SK-N-SH (cell line): ENCODE measurements around the gene KLB. TPM values are rescaled to one million over a fixed set of nuclear protein-coding genes. Genes with fewer than 3 reads are reported as not detected.

ENCODE experiments used
- CTCF ChIA-PET: fragments of 300-600, 350-600 bp; formaldehyde crosslinking; extraction: SDS; loops from one replicate; lab custom pipeline; 2021; lab: Yijun Ruan, JAX
- POLR2A ChIA-PET: fragments of 350-600 bp; sonication (Branson Sonifier 250); formaldehyde crosslinking; extraction: SDS; loops from one replicate; lab custom pipeline; 2020; ENCODE audit warnings: antibody characterized with exemption, inconsistent platforms; lab: Yijun Ruan, JAX
- DNase-seq: peaks from one replicate; pipeline ENCODE4 v3.0.0; 2012
- H2AFZ ChIP-seq: fragments of 200-600 bp; sonication (generic); 2 replicates; pipeline ENCODE4 v1.8.1; 2016; ENCODE audit warnings: antibody characterized with exemption, mild to moderate bottlenecking, low read depth
- H3F3A ChIP-seq: fragments of 200-600 bp; sonication (generic); replicated peaks from 2 replicates; pipeline ENCODE3; 2016; ENCODE audit warnings: antibody characterized with exemption, mild to moderate bottlenecking; ENCODE audit not compliant: insufficient read depth
- H3K27ac ChIP-seq, 2 experiments: fragments of 200-500 bp in 1 of 2; fragments of 200-600 bp in 1 of 2; sonication (Bioruptor generic) in 1 of 2; sonication (generic), shearing (Covaris generic) in 1 of 2; 2 replicates each; pipeline versions ENCODE4 v1.5.1 to v1.6.1; 2014 to 2016; ENCODE audit warnings: low read depth in 2 of 2, inconsistent platforms in 1 of 2, low read length in 1 of 2, mild to moderate bottlenecking in 1 of 2, mixed read lengths in 1 of 2
- H3K27me3 ChIP-seq: fragments of 200-600 bp; sonication (generic), shearing (Covaris generic); 2 replicates; pipeline ENCODE4 v1.6.1; 2016; ENCODE audit warnings: mixed run types; ENCODE audit not compliant: insufficient read depth
- H3K36me3 ChIP-seq, 2 experiments: fragments of 200-500 bp in 1 of 2; fragments of 200-600 bp in 1 of 2; sonication (Bioruptor generic) in 1 of 2; sonication (generic) in 1 of 2; replicated peaks in 1 of 2; 2 replicates each; pipeline versions ENCODE3 to v1.5.1; 2014 to 2016; ENCODE audit warnings: low read length in 1 of 2, mild to moderate bottlenecking in 1 of 2; ENCODE audit not compliant: insufficient read depth in 2 of 2, control insufficient read depth in 1 of 2
- H3K4me1 ChIP-seq, 2 experiments: fragments of 200-500 bp in 1 of 2; fragments of 200-600 bp in 1 of 2; sonication (Bioruptor generic) in 1 of 2; sonication (generic), shearing (Covaris generic) in 1 of 2; 2 replicates each; pipeline versions ENCODE4 v1.5.1 to v1.6.1; 2014 to 2016; ENCODE audit warnings: low read depth in 1 of 2, low read length in 1 of 2, mixed run types in 1 of 2; ENCODE audit not compliant: insufficient read depth in 2 of 2, control insufficient read depth in 1 of 2
- H3K4me2 ChIP-seq: fragments of 200-600 bp; sonication (generic), shearing (Covaris generic); 2 replicates; pipeline ENCODE4 v1.6.1; 2017; ENCODE audit warnings: mixed run types
- H3K4me3 ChIP-seq, 2 experiments: fragments of 200-500 bp in 1 of 2; fragments of 200-600 bp in 1 of 2; sonication (Bioruptor generic) in 1 of 2; sonication (generic), shearing (Covaris generic) in 1 of 2; 2 replicates each; pipeline versions ENCODE4 v1.5.1 to v1.8.1; 2014 to 2016; ENCODE audit warnings: low read depth in 2 of 2, inconsistent platforms in 1 of 2, low read length in 1 of 2, mild to moderate bottlenecking in 1 of 2, mixed read lengths in 1 of 2, moderate library complexity in 1 of 2
- H3K79me2 ChIP-seq: fragments of 200-600 bp; sonication (generic); 2 replicates; pipeline ENCODE4 v1.8.1; 2017; ENCODE audit warnings: mild to moderate bottlenecking; ENCODE audit not compliant: insufficient read depth
- H3K9ac ChIP-seq: fragments of 200-600 bp; sonication (generic); 2 replicates; pipeline ENCODE4 v1.6.1; 2017; ENCODE audit warnings: mixed run types
- H3K9me2 ChIP-seq: fragments of 200-600 bp; sonication (generic); 2 replicates; pipeline ENCODE4 v1.6.1; 2017; ENCODE audit warnings: mixed run types
- H3K9me3 ChIP-seq: fragments of 200-600 bp; sonication (generic); 2 replicates; pipeline ENCODE4 v1.6.1; 2017; ENCODE audit warnings: mixed run types, mild to moderate bottlenecking, moderate library complexity
- H4K20me1 ChIP-seq: fragments of 200-600 bp; sonication (generic); 2 replicates; pipeline ENCODE4 v1.6.1; 2017; ENCODE audit warnings: mild to moderate bottlenecking, mixed run types; ENCODE audit not compliant: insufficient read depth
- EP300 ChIP-seq, 2 experiments: IDR thresholded peaks; 2 replicates each; pipeline versions ENCODE4 v1.4.0 to v1.6.1; 2012; ENCODE audit warnings: borderline replicate concordance in 1 of 2, low read depth in 1 of 2, low read length in 1 of 2
- EZH2phosphoT487 ChIP-seq: fragments of 200-600 bp; sonication (generic); IDR thresholded peaks from 2 replicates; pipeline ENCODE4 v1.6.1; 2017; ENCODE audit warnings: low read depth, mixed run types, mild to moderate bottlenecking, antibody characterized with exemption, moderate library complexity, borderline replicate concordance
- MEF2A ChIP-seq: IDR thresholded peaks from 2 replicates; pipeline ENCODE4 v1.4.0; 2012; ENCODE audit warnings: low read depth, borderline replicate concordance
- NFIC ChIP-seq: IDR thresholded peaks from 2 replicates; pipeline ENCODE4 v1.4.0; 2012; ENCODE audit warnings: borderline replicate concordance
- PBX3 ChIP-seq: IDR thresholded peaks from 2 replicates; pipeline ENCODE4; 2012
- POLR2AphosphoS5 ChIP-seq: IDR thresholded peaks from 2 replicates; pipeline ENCODE4 v1.6.1; 2012; ENCODE audit warnings: low read depth, low read length
- RAD21 ChIP-seq: IDR thresholded peaks from 2 replicates; pipeline ENCODE4 v1.6.1; 2012; ENCODE audit warnings: mild to moderate bottlenecking, low read length
- RCOR1 ChIP-seq: fragments of 150-350 bp; IDR thresholded peaks from 2 replicates; pipeline ENCODE4 v1.6.1; 2017; ENCODE audit warnings: antibody characterized with exemption, low read length
- REST ChIP-seq: IDR thresholded peaks from 2 replicates; pipeline ENCODE4 v1.6.1; 2012; ENCODE audit warnings: mild to moderate bottlenecking, low read depth, low read length, moderate library complexity
- RXRA ChIP-seq: IDR thresholded peaks from 2 replicates; pipeline ENCODE4 v1.4.0; 2012; ENCODE audit warnings: low read depth, mild to moderate bottlenecking, borderline replicate concordance
- SMC3 ChIP-seq: IDR thresholded peaks from 2 replicates; pipeline ENCODE4 v1.6.1; 2012; ENCODE audit warnings: low read depth, low read length, improper control_type of control experiment
- TEAD4 ChIP-seq: IDR thresholded peaks from 2 replicates; pipeline ENCODE4 v1.4.0; 2012; ENCODE audit warnings: mild to moderate bottlenecking, borderline replicate concordance; ENCODE audit not compliant: insufficient read depth
- USF1 ChIP-seq: IDR thresholded peaks from 2 replicates; pipeline ENCODE4 v1.4.0; 2012; ENCODE audit warnings: low read depth, borderline replicate concordance
- YY1 ChIP-seq: IDR thresholded peaks from 2 replicates; pipeline ENCODE4 v1.4.0; 2012; ENCODE audit warnings: low read depth, mild to moderate bottlenecking
- ZBTB33 ChIP-seq: IDR thresholded peaks from 2 replicates; pipeline ENCODE4 v1.4.0; 2012; ENCODE audit warnings: low read depth, borderline replicate concordance
- WGBS: methylation state at CpG from one replicate; pipeline ENCODE4 v1.1.6; 2017; ENCODE audit warnings: low lambda C conversion rate; 5-methylcytosine and 5-hydroxymethylcytosine counted together
- polyA plus RNA-seq, 3 experiments: library from polyadenylated mRNA; depleted of rRNA; stranded (reverse); fragments of >200 nt; gene quantifications; 2 replicates each; pipeline ENCODE4 v1.2.3, GENCODE V29; 2012

KLB gene
- polyA plus RNA-seq, 1 of the 3 experiments (the other 2 are of a cell fraction) = not detected

GRCh38 chr4:39495446-39496213 is 88.9 kb downstream of the KLB start:
- peaks cover 19 to 35% of the 10 kb centered on the region in 2 experiments for H3K36me3 ChIP-seq
- H3K4me1 ChIP-seq = no peaks in the 10 kb centered on the region
- no peak overlapping the region for H3K27ac ChIP-seq
- no peaks in the 10 kb centered on the region for H3K9me3 ChIP-seq
- no peak for TF ChIP-seq USF1
- TF ChIP-seq REST = no peak
- peak; percentile 8; the same call in 1 of the 2 replicates for TF ChIP-seq PBX3
- H3K9ac ChIP-seq = no peak overlapping the region
- H3F3A ChIP-seq = peaks cover 24% of the 10 kb centered on the region
- DNase-seq = no peak
- H4K20me1 ChIP-seq = no peaks in the 10 kb centered on the region
- H3K4me2 ChIP-seq = no peak overlapping the region
- no peak overlapping the region for H2AFZ ChIP-seq
- H3K4me3 ChIP-seq = no peak overlapping the region
- no peaks in the 10 kb centered on the region for H3K9me2 ChIP-seq
- H3K27me3 ChIP-seq = no peaks in the 10 kb centered on the region
- WGBS = 69% methylated on average over 4 of the region's 4 CpGs
- peaks cover 9% of the 10 kb centered on the region; the same call in 1 of the 2 replicates for H3K79me2 ChIP-seq
- POLR2A ChIA-PET = no interaction called here
- CTCF ChIA-PET = no interaction called here

- ChIA-PET CTCF (no interaction called here), POLR2A (interaction anchor here (0.6 kb wide), 1 partner anchor 321 kb away, joined by 3 read pairs; no protein-coding TSS in a partner anchor)
- H3K4me2 ChIP-seq = no peak overlapping the region
- H3K79me2 ChIP-seq = peaks cover 13% of the 10 kb centered on the region; the same call in 1 of the 2 replicates
- peaks cover 26 to 48% of the 10 kb centered on the region in 2 experiments for H3K36me3 ChIP-seq
- H3K4me1 ChIP-seq = peaks cover 0 to 12% of the 10 kb centered on the region in 2 experiments; a peak in 2 of 4 replicates
- no peak overlapping the region for H2AFZ ChIP-seq
- 84% methylated on average over 1 of the region's 1 CpG for WGBS
- H4K20me1 ChIP-seq = no peaks in the 10 kb centered on the region; the same call in 1 of the 2 replicates
- no peak for DNase-seq
- H3K9me2 ChIP-seq = no peaks in the 10 kb centered on the region
- no peak overlapping the region for H3K9ac ChIP-seq
- no peak overlapping the region for H3K27ac ChIP-seq
- H3F3A ChIP-seq = peaks cover 48% of the 10 kb centered on the region
- H3K4me3 ChIP-seq = no peak overlapping the region
- H3K27me3 ChIP-seq = no peaks in the 10 kb centered on the region
- H3K9me3 ChIP-seq = no peaks in the 10 kb centered on the region
- no peak for TF ChIP-seq EP300 (IDR thresholded peaks at IDR 0.05; ENCODE audit: borderline replicate concordance in 1 of 2, low read depth in 1 of 2, low read length in 1 of 2)
- TF ChIP-seq MEF2A = no peak
- TF ChIP-seq TEAD4 = no peak
- TF ChIP-seq SMC3 = no peak
- no peak for TF ChIP-seq RXRA
- TF ChIP-seq PBX3 = no peak
- TF ChIP-seq EZH2phosphoT487 = no peak
- no peak for TF ChIP-seq ZBTB33
- TF ChIP-seq RAD21 = no peak
- TF ChIP-seq YY1 = no peak
- TF ChIP-seq NFIC = no peak
- no peak for TF ChIP-seq POLR2AphosphoS5
- TF ChIP-seq RCOR1 = no peak
Observed at GRCh38 chr4:39497909-39498726, 91.4 kb downstream of the KLB start.
